DOHH2 (cell line): ENCODE data around the gene BLVRB.
"Not testable (repeated sequence)": the region's sequence is repeated elsewhere in the genome, so short reads cannot be mapped to it uniquely, and the experiment has no call there.

Experiments
- H3F3A ChIP-seq: fragments of 200-600 bp; sonication (generic), shearing (Covaris generic); 2 replicates; pipeline ENCODE4 v1.6.0; 2016; ENCODE audit warnings: antibody characterized with exemption, mild to moderate bottlenecking; ENCODE audit not compliant: control insufficient read depth, insufficient read depth
- H3K27ac ChIP-seq: fragments of 200-600 bp; sonication (generic); 2 replicates; pipeline ENCODE4 v1.5.1; 2014; ENCODE audit warnings: low read depth, mild to moderate bottlenecking, low read length, moderate library complexity
- H3K27me3 ChIP-seq: fragments of 200-600 bp; sonication (generic); 2 replicates; pipeline ENCODE4 v1.6.1; 2014; ENCODE audit warnings: mild to moderate bottlenecking, low read length, mixed read lengths; ENCODE audit not compliant: control insufficient read depth
- H3K36me3 ChIP-seq: fragments of 200-600 bp; sonication (generic); 2 replicates; pipeline ENCODE4 v1.6.1; 2014; ENCODE audit warnings: mild to moderate bottlenecking, low read length, moderate library complexity, mixed read lengths; ENCODE audit not compliant: control insufficient read depth
- H3K4me1 ChIP-seq: fragments of 200-600 bp; sonication (generic); 2 replicates; pipeline ENCODE4 v1.6.1; 2014; ENCODE audit warnings: mild to moderate bottlenecking, low read length, mixed read lengths; ENCODE audit not compliant: control insufficient read depth
- H3K4me2 ChIP-seq: fragments of 200-600 bp; sonication (generic); 2 replicates; pipeline ENCODE4 v1.6.0; 2014; ENCODE audit warnings: mild to moderate bottlenecking, low read length, moderate library complexity
- H3K4me3 ChIP-seq: fragments of 200-600 bp; sonication (generic); 2 replicates; pipeline ENCODE4 v1.5.1; 2014; ENCODE audit warnings: mild to moderate bottlenecking, low read length, mixed read lengths
- H3K79me2 ChIP-seq: fragments of 200-600 bp; sonication (generic); 2 replicates; pipeline ENCODE4 v1.6.1; 2014; ENCODE audit warnings: mild to moderate bottlenecking, low read length, mixed read lengths; ENCODE audit not compliant: control insufficient read depth
- H3K9me2 ChIP-seq: fragments of 200-600 bp; sonication (generic); replicated peaks from 2 replicates; pipeline ENCODE4 v1.6.1; 2014; ENCODE audit warnings: mild to moderate bottlenecking, low read length, mixed read lengths; ENCODE audit not compliant: control insufficient read depth
- H3K9me3 ChIP-seq: fragments of 200-600 bp; sonication (generic); 2 replicates; pipeline ENCODE4 v1.6.1; 2014; ENCODE audit warnings: antibody characterized with exemption, low read length, mixed read lengths; ENCODE audit not compliant: control insufficient read depth, insufficient read depth
- H4K20me1 ChIP-seq: fragments of 200-600 bp; sonication (generic); 2 replicates; pipeline ENCODE4 v1.6.0; 2014; ENCODE audit warnings: low read depth, mild to moderate bottlenecking, antibody characterized with exemption, low read length, moderate library complexity; ENCODE audit not compliant: control insufficient read depth, insufficient read depth
- CTCF ChIP-seq: fragments of 200-600 bp; sonication (generic); IDR thresholded peaks from one replicate; pipeline ENCODE4 v1.5.1; 2014; ENCODE audit warnings: antibody characterized with exemption, mild to moderate bottlenecking, low read depth, low read length; ENCODE audit not compliant: poor library complexity, severe bottlenecking
- EZH2phosphoT487 ChIP-seq: fragments of 200-600 bp; sonication (generic); IDR thresholded peaks from 2 replicates; pipeline ENCODE4 v1.6.1; 2017; ENCODE audit warnings: borderline replicate concordance, mild to moderate bottlenecking, antibody characterized with exemption, low read length, moderate library complexity, mixed read lengths

BLVRB gene

GRCh38 chr19:40502081-40502480 is 36.5 kb upstream of the BLVRB start:
- no peaks in the 10 kb centered on the region for H4K20me1 ChIP-seq
- no peak for TF ChIP-seq EZH2phosphoT487
- no peak for TF ChIP-seq CTCF
- H3K9me2 ChIP-seq = no peaks in the 10 kb centered on the region

GRCh38 chr19:40501599-40501998 is 36.1 kb upstream of the BLVRB start:
- Histone ChIP-seq H3K27me3 (no peaks in the 10 kb centered on the region), H3K4me3 (no peak overlapping the region), H3K9me3 (no peaks in the 10 kb centered on the region), H3K27ac (no peak overlapping the region), H3F3A (no peaks in the 10 kb centered on the region), H3K9me2 (no peaks in the 10 kb centered on the region), H3K4me2 (no peak overlapping the region), H3K4me1 (no peaks in the 10 kb centered on the region), H4K20me1 (no peaks in the 10 kb centered on the region), H3K36me3 (no peaks in the 10 kb centered on the region), H3K79me2 (no peaks in the 10 kb centered on the region)
- TF ChIP-seq CTCF = no peak
- TF ChIP-seq EZH2phosphoT487 = no peak

More at GRCh38 chr19:40502081-40502480, 36.5 kb upstream of the BLVRB start:
- H3K9me3 ChIP-seq = no peaks in the 10 kb centered on the region
- no peaks in the 10 kb centered on the region for H3K27me3 ChIP-seq
- no peaks in the 10 kb centered on the region for H3F3A ChIP-seq
- no peak overlapping the region for H3K4me2 ChIP-seq
- no peak overlapping the region for H3K27ac ChIP-seq
- no peaks in the 10 kb centered on the region for H3K36me3 ChIP-seq
- H3K4me3 ChIP-seq = no peak overlapping the region
- no peaks in the 10 kb centered on the region for H3K4me1 ChIP-seq
- H3K79me2 ChIP-seq = no peaks in the 10 kb centered on the region

- not testable (repeated sequence) for H3K9me3 ChIP-seq, H3F3A ChIP-seq
Observed at GRCh38 chr19:40500678-40501530, 35.4 kb upstream of the BLVRB start.

GRCh38 chr19:40499320-40499719 is 33.8 kb upstream of the BLVRB start:
- Histone ChIP-seq H3F3A (no peaks in the 10 kb centered on the region), H3K27ac (no peak overlapping the region), H3K4me3 (no peak overlapping the region)

More at GRCh38 chr19:40500678-40501530, 35.4 kb upstream of the BLVRB start:
- not testable (repeated sequence) for H3K27ac ChIP-seq, H3K9me2 ChIP-seq, H3K4me2 ChIP-seq, H3K4me3 ChIP-seq, H3K36me3 ChIP-seq, H4K20me1 ChIP-seq, H3K79me2 ChIP-seq, H3K4me1 ChIP-seq, H3K27me3 ChIP-seq

More at GRCh38 chr19:40499320-40499719, 33.8 kb upstream of the BLVRB start:
- Histone ChIP-seq H3K79me2 (no peaks in the 10 kb centered on the region), H4K20me1 (no peaks in the 10 kb centered on the region), H3K36me3 (no peaks in the 10 kb centered on the region), H3K4me2 (no peak overlapping the region), H3K27me3 (0 out of 2 replicates have a peak, but pooled peaks cover 2% of the 10 kb centered on the region), H3K9me2 (no peaks in the 10 kb centered on the region), H3K9me3 (no peaks in the 10 kb centered on the region), H3K4me1 (no peaks in the 10 kb centered on the region)
- no peak for TF ChIP-seq CTCF
- TF ChIP-seq EZH2phosphoT487 = no peak
